ENCODE data around the gene TCP11L2.

DNA sequence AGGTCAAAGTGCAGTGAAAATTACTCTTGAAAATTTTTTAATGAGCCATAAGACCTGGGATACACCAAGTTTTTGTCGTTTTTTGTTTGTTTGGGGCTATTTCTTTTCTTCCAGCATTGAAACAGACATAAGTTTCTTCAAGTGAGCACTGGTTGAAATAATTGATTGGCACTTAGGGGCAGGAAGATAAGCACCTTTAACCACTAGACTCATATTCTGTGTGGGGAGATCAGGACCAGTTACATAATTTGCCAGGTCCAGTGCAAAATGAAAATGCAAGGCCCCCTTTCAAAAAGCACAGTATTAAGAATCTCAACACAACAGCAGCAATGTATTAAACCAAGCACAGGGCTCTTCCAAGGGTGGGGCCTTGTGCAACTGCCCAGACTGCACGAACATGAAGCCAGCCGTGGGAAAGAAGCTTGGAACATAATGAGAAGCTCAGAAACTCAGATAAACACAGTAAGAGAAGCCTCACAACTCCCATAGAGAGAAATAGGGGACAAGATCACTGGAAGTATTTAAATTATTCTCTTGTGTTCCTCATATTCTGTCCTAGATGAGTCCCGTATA is 3.2 kb upstream of the TCP11L2 start:
- TF ChIP-seq, protein P1, sequence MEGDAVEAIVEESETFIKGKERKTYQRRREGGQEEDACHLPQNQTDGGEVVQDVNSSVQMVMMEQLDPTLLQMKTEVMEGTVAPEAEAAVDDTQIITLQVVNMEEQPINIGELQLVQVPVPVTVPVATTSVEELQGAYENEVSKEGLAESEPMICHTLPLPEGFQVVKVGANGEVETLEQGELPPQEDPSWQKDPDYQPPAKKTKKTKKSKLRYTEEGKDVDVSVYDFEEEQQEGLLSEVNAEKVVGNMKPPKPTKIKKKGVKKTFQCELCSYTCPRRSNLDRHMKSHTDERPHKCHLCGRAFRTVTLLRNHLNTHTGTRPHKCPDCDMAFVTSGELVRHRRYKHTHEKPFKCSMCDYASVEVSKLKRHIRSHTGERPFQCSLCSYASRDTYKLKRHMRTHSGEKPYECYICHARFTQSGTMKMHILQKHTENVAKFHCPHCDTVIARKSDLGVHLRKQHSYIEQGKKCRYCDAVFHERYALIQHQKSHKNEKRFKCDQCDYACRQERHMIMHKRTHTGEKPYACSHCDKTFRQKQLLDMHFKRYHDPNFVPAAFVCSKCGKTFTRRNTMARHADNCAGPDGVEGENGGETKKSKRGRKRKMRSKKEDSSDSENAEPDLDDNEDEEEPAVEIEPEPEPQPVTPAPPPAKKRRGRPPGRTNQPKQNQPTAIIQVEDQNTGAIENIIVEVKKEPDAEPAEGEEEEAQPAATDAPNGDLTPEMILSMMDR (IDR thresholded peaks at IDR 0.05): no peak
- no peak for TF ChIP-seq POLR2A (IDR thresholded peaks at IDR 0.05)

Measured in uterus (tissue), 2 donors.